Measurements from ENCODE around the gene KIF5B.
"Not testable (repeated sequence)": the region's sequence is repeated elsewhere in the genome, so short reads cannot be mapped to it uniquely, and the experiment has no call there.

Gene KIF5B

GRCh38 chr10:32005050-32005449, 51.2 kb downstream of the KIF5B start:
- DNase-seq = no peak

- DNase-seq = peak; percentile 50
Measured at GRCh38 chr10:32004161-32004591, 52.0 kb downstream of the KIF5B start.

GRCh38 chr10:32002531-32002930, 53.7 kb downstream of the KIF5B start:
- DNase-seq = no peak

- DNase-seq = no peak
Measured at GRCh38 chr10:32000937-32001336, 55.3 kb downstream of the KIF5B start.

- no peak for DNase-seq
Measured at GRCh38 chr10:31999836-32000235, 56.4 kb downstream of the KIF5B start.

GRCh38 chr10:31999070-31999660, 57.1 kb downstream of the KIF5B start:
- no peak for DNase-seq

GRCh38 chr10:31994926-31995325, 61.3 kb downstream of the KIF5B start:
- no peak for DNase-seq

GRCh38 chr10:31990937-31991336, 65.3 kb downstream of the KIF5B start:
- DNase-seq = no peak

- not testable (repeated sequence) for DNase-seq
Measured at GRCh38 chr10:31987786-31988185, 68.4 kb downstream of the KIF5B start.

GRCh38 chr10:31982111-31982510, 74.1 kb downstream of the KIF5B start:
- DNase-seq = no peak

- no peak for DNase-seq
Measured at GRCh38 chr10:31980471-31980870, 75.8 kb downstream of the KIF5B start.

- DNase-seq = not testable (repeated sequence)
Measured at GRCh38 chr10:31979071-31979470, 77.2 kb downstream of the KIF5B start.

GRCh38 chr10:31978156-31978483, 78.1 kb downstream of the KIF5B start:
- DNase-seq = no peak

GRCh38 chr10:31977440-31978155, 78.6 kb downstream of the KIF5B start:
- no peak for DNase-seq

GRCh38 chr10:31975157-31975765, 81.0 kb downstream of the KIF5B start:
- no peak for DNase-seq

- DNase-seq = no peak
Measured at GRCh38 chr10:31974434-31975124, 81.6 kb downstream of the KIF5B start.

- no peak for DNase-seq
Measured at GRCh38 chr10:31972519-31973041, 83.6 kb downstream of the KIF5B start.

GRCh38 chr10:31969847-31970246, 86.4 kb downstream of the KIF5B start:
- not testable (repeated sequence) for DNase-seq

GRCh38 chr10:31963589-31963980, 92.6 kb downstream of the KIF5B start:
- DNase-seq = no peak

- DNase-seq = no peak
Measured at GRCh38 chr10:31962826-31963588, 93.2 kb downstream of the KIF5B start.

- DNase-seq = no peak
Measured at GRCh38 chr10:31961277-31962074, 94.7 kb downstream of the KIF5B start.

Measured in right forelimb (tissue), 1 donor.